ENCODE results near the gene CAST.

The CAST gene

GRCh38 chr5:96745025-96745424, 82.8 kb downstream of the CAST start:
- ChIA-PET CTCF (interaction anchor here (0.7 to 0.9 kb wide), 2 partner anchors 17 to 18 kb away, joined by 3 to 4 read pairs; no protein-coding TSS in a partner anchor), POLR2A (ENCODE audit: low non-redundant PET) (no interaction called here)
- H3K27ac ChIP-seq, result no peak overlapping the region
- no peak for DNase-seq (ENCODE audit: low spot score)
- no peak for TF ChIP-seq CTCF (conservative IDR thresholded peaks at IDR 0.05; ENCODE audit: low read depth)

GRCh38 chr5:96745844-96746531, 83.8 kb downstream of the CAST start:
- no peak for DNase-seq (ENCODE audit: low spot score)
- TF ChIP-seq CTCF (conservative IDR thresholded peaks at IDR 0.05; ENCODE audit: low read depth), result no peak
- ChIA-PET POLR2A (ENCODE audit: low non-redundant PET) (no interaction called here), CTCF (interaction anchor here (0.5 to 0.9 kb wide), 2 partner anchors 17 to 345 kb away, joined by 3 read pairs; no protein-coding TSS in a partner anchor)
- H3K27ac ChIP-seq, result no peak overlapping the region

- no peak overlapping the region for H3K27ac ChIP-seq
- no peak for TF ChIP-seq CTCF (conservative IDR thresholded peaks at IDR 0.05; ENCODE audit: low read depth)
- ChIA-PET CTCF (no interaction called here), POLR2A (ENCODE audit: low non-redundant PET) (no interaction called here)
- DNase-seq (ENCODE audit: low spot score), result no peak
Measured at GRCh38 chr5:96747720-96748119, 85.5 kb downstream of the CAST start.

- no peak for TF ChIP-seq CTCF (conservative IDR thresholded peaks at IDR 0.05; ENCODE audit: low read depth)
- CTCF ChIA-PET, result interaction anchor here (0.6 kb wide), 2 partner anchors 58 to 64 kb away, joined by 3 read pairs; partner anchors contain the start of gene ERAP1
- no peak for DNase-seq (ENCODE audit: low spot score)
- POLR2A ChIA-PET (ENCODE audit: low non-redundant PET), result no interaction called here
- no peak overlapping the region for H3K27ac ChIP-seq
Measured at GRCh38 chr5:96750110-96750822, 88.1 kb downstream of the CAST start.

- DNase-seq (ENCODE audit: low spot score), result no peak
- TF ChIP-seq CTCF (conservative IDR thresholded peaks at IDR 0.05; ENCODE audit: low read depth), result no peak
- no peak overlapping the region for H3K27ac ChIP-seq
- POLR2A ChIA-PET (ENCODE audit: low non-redundant PET), result no interaction called here
- CTCF ChIA-PET, result interaction anchor here (0.6 to 1.6 kb wide), 14 partner anchors 10 to 413 kb away, joined by 3 to 8 read pairs (median 4); no protein-coding TSS in a partner anchor
Measured at GRCh38 chr5:96751203-96752169, 89.3 kb downstream of the CAST start.

Measured in RWPE1 (cell line).